K562 (cell line): ENCODE data around the gene KDM2A. TPM values are rescaled to one million over a fixed set of nuclear protein-coding genes. Genes with fewer than 3 reads are reported as not detected.

ENCODE experiments used
- ATAC-seq: fragments of 200-7000 bp; cut with Tn5 transposase; 3 replicates; pipeline ENCODE4 v1.9.1; 2020; ENCODE audit warnings: moderate library complexity
- BruUV-seq: library from RNA; stranded (reverse); fragments of 400-500 nt; replicated peaks from 2 replicates; lab custom pipeline; 2021; lab: Mats Ljungman, UMichigan
- CTCF ChIA-PET: fragments of 300-600 bp; formaldehyde crosslinking; extraction: SDS; loops from one replicate; lab custom pipeline; 2021; ENCODE audit warnings: low intra/inter-chr PET ratio; lab: Yijun Ruan, JAX
- POLR2A ChIA-PET: fragments of 300-600, 350-650 bp; sonication (Branson Sonifier 250); formaldehyde crosslinking; extraction: SDS; loops from one replicate; lab custom pipeline; 2021; ENCODE audit warnings: antibody characterized with exemption, inconsistent platforms; lab: Yijun Ruan, JAX
- DNase-seq, 4 experiments: peaks; one replicate each; pipeline versions ENCODE4 v3.0.0 to v3.0.0-alpha.2; 2011 to 2018; ENCODE audit warnings: low spot score in 3 of 4, mixed read lengths in 3 of 4; ENCODE audit errors: extremely low read depth in 1 of 4
- FAIRE-seq: peaks from 2 replicates; lab custom pipeline; 2011; peaks lifted over from hg19 to GRCh38; lab: Jason Lieb, UNC
- H2AFZ ChIP-seq: 2 replicates; pipeline ENCODE4 v1.6.0; 2011; ENCODE audit warnings: low read depth, low read length, control low read depth, inconsistent platforms
- H3K27ac ChIP-seq: fragments of 200-600 bp; 3 replicates; pipeline ENCODE4 v1.8.0; 2011; ENCODE audit warnings: low read depth, mild to moderate bottlenecking, control low read depth, inconsistent platforms, low read length, moderate library complexity, mixed read lengths; ENCODE audit errors: extremely low read depth
- H3K27me3 ChIP-seq, 2 experiments: fragments of 300-600 bp in 1 of 2; 2 replicates in 1 of 2; 3 replicates in 1 of 2; pipeline versions ENCODE4 v1.6.0 to v1.8.0; 2011; ENCODE audit warnings: inconsistent platforms in 2 of 2, low read length in 2 of 2, mild to moderate bottlenecking in 1 of 2, mixed read lengths in 1 of 2, moderate library complexity in 1 of 2; ENCODE audit not compliant: control insufficient read depth in 2 of 2, insufficient read depth in 2 of 2
- H3K36me3 ChIP-seq: fragments of 300-600 bp; 3 replicates; pipeline ENCODE4 v1.8.0; 2011; ENCODE audit warnings: mild to moderate bottlenecking, low read length, inconsistent platforms; ENCODE audit not compliant: control insufficient read depth, insufficient read depth
- H3K4me1 ChIP-seq, 2 experiments: fragments of 200-600 bp in 1 of 2; replicated peaks in 1 of 2; 2 replicates in 1 of 2; 3 replicates in 1 of 2; pipeline versions ENCODE4 v1.5.1 to v1.8.0; 2011; ENCODE audit warnings: inconsistent platforms in 2 of 2, low read length in 2 of 2, mild to moderate bottlenecking in 1 of 2, mixed read lengths in 1 of 2, moderate library complexity in 1 of 2; ENCODE audit not compliant: control insufficient read depth in 2 of 2, insufficient read depth in 2 of 2
- H3K4me2 ChIP-seq: 2 replicates; pipeline ENCODE4 v1.6.1; 2011; ENCODE audit warnings: low read length, control low read depth, inconsistent platforms, mixed read lengths; ENCODE audit not compliant: insufficient read depth
- H3K4me3 ChIP-seq: fragments of 200-600 bp; sonication (generic), shearing (Covaris generic); 2 replicates; pipeline ENCODE4 v1.5.1; 2016; ENCODE audit warnings: control low read depth, inconsistent platforms
- H3K79me2 ChIP-seq: fragments of 200-600 bp; 3 replicates; pipeline ENCODE4 v1.8.0; 2011; ENCODE audit warnings: low read length, inconsistent platforms; ENCODE audit not compliant: control insufficient read depth, insufficient read depth
- H3K9ac ChIP-seq, 2 experiments: 2 replicates each; pipeline versions ENCODE4 v1.6.0 to v1.6.1; 2011; ENCODE audit warnings: low read depth in 2 of 2, low read length in 2 of 2, control low read depth in 1 of 2, inconsistent platforms in 1 of 2, mild to moderate bottlenecking in 1 of 2, mixed read lengths in 1 of 2; ENCODE audit not compliant: insufficient read depth in 1 of 2
- H3K9me1 ChIP-seq: one replicate; pipeline ENCODE4 v1.6.0; 2011; ENCODE audit warnings: inconsistent platforms, mild to moderate bottlenecking, low read length, moderate library complexity; ENCODE audit not compliant: control insufficient read depth, insufficient read depth
- H3K9me3 ChIP-seq: replicated peaks from 2 replicates; pipeline ENCODE4 v1.5.1; 2011; ENCODE audit warnings: low read depth, low read length, inconsistent platforms; ENCODE audit not compliant: control insufficient read depth, insufficient read depth
- H4K20me1 ChIP-seq: replicated peaks from 2 replicates; pipeline ENCODE4 v1.6.1; 2011; ENCODE audit warnings: low read length, inconsistent platforms, mixed read lengths; ENCODE audit not compliant: control insufficient read depth, insufficient read depth
- CTBP1 ChIP-seq: fragments of 450-650 bp; IDR thresholded peaks from 2 replicates; pipeline ENCODE4 v1.6.1; 2016; ENCODE audit warnings: borderline replicate concordance
- CXXC5 ChIP-seq: fragments of 250-450 bp; sonication (Bioruptor Pico); IDR thresholded peaks from 2 replicates; pipeline ENCODE4 v1.8.0; 2022; ENCODE audit warnings: inconsistent platforms, mild to moderate bottlenecking, moderate library complexity
- DACH1 ChIP-seq: fragments of 450-650 bp; IDR thresholded peaks from 2 replicates; pipeline ENCODE4 v1.6.1; 2018; ENCODE audit not compliant: partially characterized antibody
- FOS ChIP-seq: IDR thresholded peaks from 3 replicates; pipeline ENCODE4 v1.6.1; 2011; ENCODE audit not compliant: insufficient read length; ENCODE audit errors: extremely low read depth
- GATAD2B ChIP-seq: fragments of 450-650 bp; IDR thresholded peaks from 2 replicates; pipeline ENCODE4 v1.6.1; 2017; ENCODE audit warnings: mild to moderate bottlenecking, borderline replicate concordance
- JUNB ChIP-seq: fragments of 450-650 bp; formaldehyde crosslinking; conservative IDR thresholded peaks from 2 replicates; pipeline ENCODE4 v1.4.0; 2020; ENCODE audit warnings: mild to moderate bottlenecking
- SIN3B ChIP-seq: fragments of 450-650 bp; IDR thresholded peaks from 2 replicates; pipeline ENCODE4 v1.6.1; 2017; ENCODE audit warnings: low read depth, mild to moderate bottlenecking, moderate library complexity
- TCF3 ChIP-seq: sonication (generic); formaldehyde crosslinking; IDR thresholded peaks from 2 replicates; pipeline ENCODE4 v1.4.0; 2020; ENCODE audit warnings: mild to moderate bottlenecking, missing genetic modification reagents
- ZFX ChIP-seq: sonication (generic); formaldehyde crosslinking; IDR thresholded peaks from 2 replicates; pipeline ENCODE4 v1.8.0; 2022; ENCODE audit warnings: mild to moderate bottlenecking, missing genetic modification reagents, moderate library complexity
- WGBS: fragments of 100-300 bp; shearing (Covaris generic); methylation state at CpG from one replicate; pipeline ENCODE4 v1.1.6; 2016; ENCODE audit warnings: low coverage, mixed read lengths; ENCODE audit not compliant: insufficient coverage; ENCODE audit errors: missing lambda C conversion rate; 5-methylcytosine and 5-hydroxymethylcytosine counted together
- in situ Hi-C: fragments of 300-500 bp; cut with MboI; formaldehyde crosslinking; loops from 4 replicates; pipeline ENCODE4 v1.15.0; 2018; ENCODE audit warnings: inconsistent platforms, mixed read lengths
- intact Hi-C: fragments of 100-400 bp; cut with micrococcal nuclease; formaldehyde crosslinking; loops from 2 replicates; pipeline ENCODE4 v1.14.2; 2022
- polyA plus RNA-seq, 8 experiments: library from polyadenylated mRNA; depleted of rRNA in 4 of 8; stranded (reverse) in 5 of 8; unstranded in 3 of 8; fragments of >200 nt; fragmentation: Nextera tagmentation in 2 of 8; fragmentation: Illumina TruSeq in 1 of 8; extraction: Ambion mirVana in 2 of 8; extraction: Trizol in 1 of 8; gene quantifications; 2 replicates each; pipeline versions ENCODE4 v1.2.1 to v1.2.3, GENCODE V29; 2011 to 2014; ENCODE audit warnings: inconsistent platforms in 1 of 8, missing spikeins in 1 of 8
- total RNA-seq, 7 experiments: library from RNA; depleted of rRNA in 6 of 7; stranded (reverse); fragments of >200 nt in 6 of 7; fragmentation: Illumina TruSeq in 2 of 7; extraction: Trizol in 2 of 7; gene quantifications; 2 replicates each; pipeline versions ENCODE4 v1.2.1 to v1.2.3, GENCODE V29; 2011 to 2021; ENCODE audit warnings: low replicate concordance in 1 of 7
- TF ChIP-seq, protein P1 (sequence below): fragments of 250-450 bp; sonication (Bioruptor Pico); IDR thresholded peaks from 2 replicates; pipeline ENCODE4 v1.9.0; 2021; ENCODE audit warnings: mild to moderate bottlenecking, inconsistent platforms
- TF ChIP-seq, protein P2 (sequence below): sonication (generic); formaldehyde crosslinking; IDR thresholded peaks from 2 replicates; pipeline ENCODE4 v1.9.0; 2022; ENCODE audit warnings: mild to moderate bottlenecking, missing genetic modification reagents
- TF ChIP-seq, protein P3 (sequence below), 3 experiments: IDR thresholded peaks in 2 of 3; conservative IDR thresholded peaks in 1 of 3; 2 replicates each; pipeline ENCODE4 v1.5.1; 2011 to 2012; ENCODE audit warnings: low read length in 3 of 3, mild to moderate bottlenecking in 3 of 3, control low read depth in 2 of 3, improper control_type of control experiment in 1 of 3, inconsistent platforms in 1 of 3, low read depth in 1 of 3, mixed read lengths in 1 of 3, moderate library complexity in 1 of 3; ENCODE audit not compliant: insufficient read depth in 2 of 3
- TF ChIP-seq, protein P4 (sequence below): sonication (generic); formaldehyde crosslinking; IDR thresholded peaks from 2 replicates; pipeline ENCODE4 v1.8.0; 2022; ENCODE audit warnings: missing genetic modification reagents, mild to moderate bottlenecking, moderate library complexity, borderline replicate concordance

KDM2A gene
- total and polyA plus RNA-seq, 9 of the 15 experiments (the other 6 are each of a cell fraction or from before 2014, with no cell fraction given) = 5.0 to 39.3 (median 21.3) TPM

DNA sequence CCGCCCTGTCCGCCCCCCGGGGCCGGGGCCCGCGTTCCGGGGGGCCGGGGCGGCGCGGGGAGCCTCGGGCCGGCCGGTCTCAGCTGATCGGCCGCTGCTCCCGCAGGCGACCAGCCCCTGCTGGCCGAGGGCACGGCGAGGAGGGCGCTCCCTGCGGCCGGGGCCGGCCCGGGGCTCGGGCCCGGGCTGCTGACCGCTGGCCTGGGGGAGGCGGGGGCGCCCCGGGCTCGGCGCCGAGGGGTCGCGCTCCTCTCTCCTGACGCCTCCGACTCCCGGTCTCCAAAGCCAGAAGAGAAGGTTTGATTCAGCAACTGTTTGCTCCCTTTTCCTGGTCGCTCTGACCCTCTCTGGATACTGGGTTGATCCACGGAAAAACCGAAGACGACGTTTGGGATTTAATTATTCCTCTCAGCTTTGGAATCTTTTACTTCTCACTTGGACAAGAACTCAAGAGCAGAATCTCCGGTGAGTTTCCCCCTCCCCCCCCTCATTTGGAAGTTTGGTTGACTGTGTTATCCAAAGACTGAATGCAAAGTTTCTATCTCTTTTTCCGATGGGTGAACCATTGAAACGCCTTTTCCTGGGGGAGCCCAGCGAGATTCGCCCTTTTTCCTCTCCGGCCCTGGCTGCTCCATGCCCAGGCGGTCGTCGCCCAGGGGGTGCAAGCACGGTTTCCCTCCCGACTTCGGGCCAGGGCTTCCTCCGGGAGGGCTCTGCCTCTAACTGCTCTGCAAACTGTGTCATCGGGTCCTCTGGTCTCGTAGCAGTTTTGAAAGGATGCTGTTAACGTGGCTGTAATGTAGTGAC is 725 bp downstream of the KDM2A start:
- FAIRE-seq (peak; percentile 15), DNase-seq (peak in 3 of 4 experiments; percentile 41 to 73 (median 63)), ATAC-seq (peak; percentile 72)
- H2AFZ ChIP-seq = peak overlapping the region; percentile 84
- H3K4me2 ChIP-seq = peak overlapping the region; percentile 76
- peaks cover 10% of the 10 kb centered on the region; the same call in 1 of the 3 replicates for H3K36me3 ChIP-seq
- POLR2A ChIA-PET = interaction anchor here (0.6 to 1.3 kb wide), 6 partner anchors 20 to 749 kb away, joined by 3 to 5 read pairs (median 3); no protein-coding TSS in a partner anchor
- peaks cover 0 to 29% of the 10 kb centered on the region in 2 experiments; a peak in 4 of 5 replicates for H3K4me1 ChIP-seq
- WGBS = under 1% methylated on average over 29 of the region's 61 CpGs
- peak overlapping the region; percentile 92 to 100 for H3K9ac ChIP-seq
- H3K4me3 ChIP-seq = peak overlapping the region; percentile 55
- CTCF ChIA-PET = no interaction called here
- no TSS peak for BruUV-seq
- H3K27me3 ChIP-seq = no peaks in the 10 kb centered on the region
- no peaks in the 10 kb centered on the region for H3K9me1 ChIP-seq
- H3K79me2 ChIP-seq = peaks cover 56% of the 10 kb centered on the region
- peak overlapping the region; percentile 91 for H3K27ac ChIP-seq
- no peaks in the 10 kb centered on the region for H3K9me3 ChIP-seq
- intact Hi-C loops = loop anchor here (2.0 kb wide), 1 partner anchor 121 kb away; no protein-coding TSS in a partner anchor
- H4K20me1 ChIP-seq = peaks cover 10% of the 10 kb centered on the region; the same call in 1 of the 2 replicates
- in situ Hi-C loops = no loop called here
- TF ChIP-seq DACH1 (no peak), CXXC5 (CRISPR knock-in tag) (peak; percentile 40), FOS (no peak), JUNB (CRISPR knock-in tag) (no peak), CTBP1 (0 out of 2 replicates have a peak, but pooled peaks have one; percentile 4), GATAD2B (peak; percentile 70; the same call in 1 of the 2 replicates), SIN3B (0 out of 2 replicates have a peak, but pooled peaks have one; percentile 15), ZFX (peak; percentile 1; the same call in 1 of the 2 replicates), TCF3 (no peak)
- TF ChIP-seq, protein P1, sequence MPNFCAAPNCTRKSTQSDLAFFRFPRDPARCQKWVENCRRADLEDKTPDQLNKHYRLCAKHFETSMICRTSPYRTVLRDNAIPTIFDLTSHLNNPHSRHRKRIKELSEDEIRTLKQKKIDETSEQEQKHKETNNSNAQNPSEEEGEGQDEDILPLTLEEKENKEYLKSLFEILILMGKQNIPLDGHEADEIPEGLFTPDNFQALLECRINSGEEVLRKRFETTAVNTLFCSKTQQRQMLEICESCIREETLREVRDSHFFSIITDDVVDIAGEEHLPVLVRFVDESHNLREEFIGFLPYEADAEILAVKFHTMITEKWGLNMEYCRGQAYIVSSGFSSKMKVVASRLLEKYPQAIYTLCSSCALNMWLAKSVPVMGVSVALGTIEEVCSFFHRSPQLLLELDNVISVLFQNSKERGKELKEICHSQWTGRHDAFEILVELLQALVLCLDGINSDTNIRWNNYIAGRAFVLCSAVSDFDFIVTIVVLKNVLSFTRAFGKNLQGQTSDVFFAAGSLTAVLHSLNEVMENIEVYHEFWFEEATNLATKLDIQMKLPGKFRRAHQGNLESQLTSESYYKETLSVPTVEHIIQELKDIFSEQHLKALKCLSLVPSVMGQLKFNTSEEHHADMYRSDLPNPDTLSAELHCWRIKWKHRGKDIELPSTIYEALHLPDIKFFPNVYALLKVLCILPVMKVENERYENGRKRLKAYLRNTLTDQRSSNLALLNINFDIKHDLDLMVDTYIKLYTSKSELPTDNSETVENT (CRISPR knock-in tag) = no peak
- TF ChIP-seq, protein P2, sequence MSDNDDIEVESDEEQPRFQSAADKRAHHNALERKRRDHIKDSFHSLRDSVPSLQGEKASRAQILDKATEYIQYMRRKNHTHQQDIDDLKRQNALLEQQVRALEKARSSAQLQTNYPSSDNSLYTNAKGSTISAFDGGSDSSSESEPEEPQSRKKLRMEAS (CRISPR knock-in tag) = no peak
- TF ChIP-seq, protein P3, sequence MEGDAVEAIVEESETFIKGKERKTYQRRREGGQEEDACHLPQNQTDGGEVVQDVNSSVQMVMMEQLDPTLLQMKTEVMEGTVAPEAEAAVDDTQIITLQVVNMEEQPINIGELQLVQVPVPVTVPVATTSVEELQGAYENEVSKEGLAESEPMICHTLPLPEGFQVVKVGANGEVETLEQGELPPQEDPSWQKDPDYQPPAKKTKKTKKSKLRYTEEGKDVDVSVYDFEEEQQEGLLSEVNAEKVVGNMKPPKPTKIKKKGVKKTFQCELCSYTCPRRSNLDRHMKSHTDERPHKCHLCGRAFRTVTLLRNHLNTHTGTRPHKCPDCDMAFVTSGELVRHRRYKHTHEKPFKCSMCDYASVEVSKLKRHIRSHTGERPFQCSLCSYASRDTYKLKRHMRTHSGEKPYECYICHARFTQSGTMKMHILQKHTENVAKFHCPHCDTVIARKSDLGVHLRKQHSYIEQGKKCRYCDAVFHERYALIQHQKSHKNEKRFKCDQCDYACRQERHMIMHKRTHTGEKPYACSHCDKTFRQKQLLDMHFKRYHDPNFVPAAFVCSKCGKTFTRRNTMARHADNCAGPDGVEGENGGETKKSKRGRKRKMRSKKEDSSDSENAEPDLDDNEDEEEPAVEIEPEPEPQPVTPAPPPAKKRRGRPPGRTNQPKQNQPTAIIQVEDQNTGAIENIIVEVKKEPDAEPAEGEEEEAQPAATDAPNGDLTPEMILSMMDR (IDR thresholded peaks at IDR 0.05 in 2 of 3, conservative IDR thresholded peaks at IDR 0.05 in 1 of 3; ENCODE audit: insufficient read depth in 2 of 3, low read depth in 1 of 3, low read length in 3 of 3) = peak in 2 of 3 experiments; percentile 22 to 75; a peak in 3 of 6 replicates
- TF ChIP-seq, protein P4, sequence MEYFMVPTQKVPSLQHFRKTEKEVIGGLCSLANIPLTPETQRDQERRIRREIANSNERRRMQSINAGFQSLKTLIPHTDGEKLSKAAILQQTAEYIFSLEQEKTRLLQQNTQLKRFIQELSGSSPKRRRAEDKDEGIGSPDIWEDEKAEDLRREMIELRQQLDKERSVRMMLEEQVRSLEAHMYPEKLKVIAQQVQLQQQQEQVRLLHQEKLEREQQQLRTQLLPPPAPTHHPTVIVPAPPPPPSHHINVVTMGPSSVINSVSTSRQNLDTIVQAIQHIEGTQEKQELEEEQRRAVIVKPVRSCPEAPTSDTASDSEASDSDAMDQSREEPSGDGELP (CRISPR knock-in tag) = 0 out of 2 replicates have a peak, but pooled peaks have one; percentile 12
